Stomach (tissue), 4 donors: Measurements from ENCODE around the gene PSMA5.

Experiments used
- EP300 ChIP-seq: sonication (generic); formaldehyde crosslinking; IDR thresholded peaks from one replicate; pipeline ENCODE4 v1.6.1; 2017; ENCODE audit warnings: antibody characterized with exemption
- POLR2A ChIP-seq, 4 donors: fragments of 450-650 bp; IDR thresholded peaks; one replicate each; pipeline ENCODE4 v1.6.1; 2016; ENCODE audit warnings: antibody characterized with exemption in 4 of 4, control low read depth in 2 of 4, mild to moderate bottlenecking in 1 of 4, moderate library complexity in 1 of 4
- TF ChIP-seq, protein P1 (sequence below), 7 experiments: fragments of 450-650 bp in 4 of 7; fragments of 200-600 bp in 3 of 7; sonication (generic) in 3 of 7; IDR thresholded peaks; one replicate each; pipeline ENCODE4 v1.5.1; 2016 to 2019; ENCODE audit warnings: antibody characterized with exemption in 7 of 7, control low read depth in 2 of 7, mild to moderate bottlenecking in 1 of 7

DNA sequence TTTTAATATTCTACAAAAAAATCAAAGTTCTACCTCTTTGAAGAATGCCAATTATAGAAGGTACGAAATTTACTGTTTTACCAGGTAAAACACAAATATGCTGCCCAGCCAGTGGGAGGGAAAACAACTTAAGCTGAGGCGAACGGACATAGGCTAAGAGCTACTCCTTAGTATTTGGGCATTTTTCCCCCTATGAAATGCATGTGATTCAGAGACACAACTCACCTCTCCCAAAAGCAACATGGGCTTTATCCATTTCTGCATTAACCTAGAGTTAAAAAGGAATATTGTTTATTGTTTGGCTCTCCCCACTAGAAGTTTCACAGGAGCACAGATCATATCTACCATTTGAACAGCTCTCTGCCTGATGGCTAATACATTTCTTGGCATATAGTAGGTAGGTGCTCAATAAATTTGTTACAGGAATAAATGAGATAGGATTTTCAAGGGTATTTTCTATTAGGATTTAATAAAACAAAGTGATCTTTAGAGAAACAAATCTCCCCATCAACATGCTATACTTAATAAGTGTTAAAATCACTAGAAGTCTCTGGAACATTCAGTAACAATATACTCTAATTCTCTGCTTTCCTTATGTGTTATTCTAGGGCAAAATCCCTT, 26.1 kb downstream of the PSMA5 start:
- TF ChIP-seq, protein P1, sequence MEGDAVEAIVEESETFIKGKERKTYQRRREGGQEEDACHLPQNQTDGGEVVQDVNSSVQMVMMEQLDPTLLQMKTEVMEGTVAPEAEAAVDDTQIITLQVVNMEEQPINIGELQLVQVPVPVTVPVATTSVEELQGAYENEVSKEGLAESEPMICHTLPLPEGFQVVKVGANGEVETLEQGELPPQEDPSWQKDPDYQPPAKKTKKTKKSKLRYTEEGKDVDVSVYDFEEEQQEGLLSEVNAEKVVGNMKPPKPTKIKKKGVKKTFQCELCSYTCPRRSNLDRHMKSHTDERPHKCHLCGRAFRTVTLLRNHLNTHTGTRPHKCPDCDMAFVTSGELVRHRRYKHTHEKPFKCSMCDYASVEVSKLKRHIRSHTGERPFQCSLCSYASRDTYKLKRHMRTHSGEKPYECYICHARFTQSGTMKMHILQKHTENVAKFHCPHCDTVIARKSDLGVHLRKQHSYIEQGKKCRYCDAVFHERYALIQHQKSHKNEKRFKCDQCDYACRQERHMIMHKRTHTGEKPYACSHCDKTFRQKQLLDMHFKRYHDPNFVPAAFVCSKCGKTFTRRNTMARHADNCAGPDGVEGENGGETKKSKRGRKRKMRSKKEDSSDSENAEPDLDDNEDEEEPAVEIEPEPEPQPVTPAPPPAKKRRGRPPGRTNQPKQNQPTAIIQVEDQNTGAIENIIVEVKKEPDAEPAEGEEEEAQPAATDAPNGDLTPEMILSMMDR (IDR thresholded peaks at IDR 0.05), result no peak
- TF ChIP-seq POLR2A (IDR thresholded peaks at IDR 0.05) (no peak), EP300 (no peak)
